ENCODE data around the gene RAVER2. TPM values are rescaled to one million over a fixed set of nuclear protein-coding genes. Genes with fewer than 3 reads are reported as not detected.

The RAVER2 gene, protein sequence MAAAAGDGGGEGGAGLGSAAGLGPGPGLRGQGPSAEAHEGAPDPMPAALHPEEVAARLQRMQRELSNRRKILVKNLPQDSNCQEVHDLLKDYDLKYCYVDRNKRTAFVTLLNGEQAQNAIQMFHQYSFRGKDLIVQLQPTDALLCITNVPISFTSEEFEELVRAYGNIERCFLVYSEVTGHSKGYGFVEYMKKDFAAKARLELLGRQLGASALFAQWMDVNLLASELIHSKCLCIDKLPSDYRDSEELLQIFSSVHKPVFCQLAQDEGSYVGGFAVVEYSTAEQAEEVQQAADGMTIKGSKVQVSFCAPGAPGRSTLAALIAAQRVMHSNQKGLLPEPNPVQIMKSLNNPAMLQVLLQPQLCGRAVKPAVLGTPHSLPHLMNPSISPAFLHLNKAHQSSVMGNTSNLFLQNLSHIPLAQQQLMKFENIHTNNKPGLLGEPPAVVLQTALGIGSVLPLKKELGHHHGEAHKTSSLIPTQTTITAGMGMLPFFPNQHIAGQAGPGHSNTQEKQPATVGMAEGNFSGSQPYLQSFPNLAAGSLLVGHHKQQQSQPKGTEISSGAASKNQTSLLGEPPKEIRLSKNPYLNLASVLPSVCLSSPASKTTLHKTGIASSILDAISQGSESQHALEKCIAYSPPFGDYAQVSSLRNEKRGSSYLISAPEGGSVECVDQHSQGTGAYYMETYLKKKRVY
- total RNA-seq (2014; rRNA removed; shearing (Covaris generic)) = 24.6 and 27.0 TPM in 2 replicates
- 5.9 and 7.8 TPM in 2 replicates for polyA plus RNA-seq (2016; fragmentation: Nextera tagmentation; extraction: Ambion mirVana)
- long read RNA-seq, partial matches to known transcripts = 1 of 2 reads
- long read RNA-seq, other reads (novel, unspliced or antisense) = 1 of 2 reads

GRCh38 chr1:64744492-64745180 is at the start of gene RAVER2:
Gene RAVER2 (plus strand): TSS chr1:64745075. CDS start chr1:64745173, 98 bp downstream.
- DNase-seq (ENCODE audit: low spot score) (peak; percentile 81), ATAC-seq (peak; percentile 78)
- H3K27me3 Mint-ChIP-seq (ENCODE audit: insufficient read depth, low read depth, poor library complexity) = no peaks in the 10 kb centered on the region
- peaks cover 20% of the 10 kb centered on the region for H3K4me1 ChIP-seq (ENCODE audit: insufficient read depth)
- H3K4me2 ChIP-seq = peak within 1 kb of the TSS; percentile 91
- no peaks in the 10 kb centered on the region; the same call in 1 of the 2 replicates for H3F3A ChIP-seq (replicated peaks; ENCODE audit: low read depth)
- H3K79me2 ChIP-seq (replicated peaks; ENCODE audit: insufficient read depth) = peaks cover 38% of the 10 kb centered on the region
- peaks cover 2% of the 10 kb centered on the region; the same call in 1 of the 2 replicates for H3K36me3 ChIP-seq (ENCODE audit: insufficient read depth)
- no peaks in the 10 kb centered on the region for H3K36me3 Mint-ChIP-seq (ENCODE audit: low read depth)
- peak within 1 kb of the TSS; percentile 78; the same call in 1 of the 2 replicates for H3K27ac Mint-ChIP-seq
- peak within 1 kb of the TSS; percentile 86 for H2AFZ ChIP-seq
- peak within 1 kb of the TSS; percentile 89 for H3K4me3 ChIP-seq
- H3K4me1 Mint-ChIP-seq = peaks cover 23% of the 10 kb centered on the region
- H3K9me2 ChIP-seq (ENCODE audit: insufficient read depth) = no peaks in the 10 kb centered on the region
- H3K4me3 Mint-ChIP-seq = peak within 1 kb of the TSS; percentile 90
- H3K27me3 ChIP-seq (ENCODE audit: insufficient read depth) = peaks cover 9% of the 10 kb centered on the region
- H3K9me3 Mint-ChIP-seq = no peaks in the 10 kb centered on the region
- no peak within 1 kb of the TSS for H3K27ac ChIP-seq (ENCODE audit: low read depth)
- TF ChIP-seq ZNF331 (CRISPR knock-in tag; IDR thresholded peaks at IDR 0.05; ENCODE audit: low read depth) (no peak), CTCF (conservative IDR thresholded peaks at IDR 0.05; ENCODE audit: low read depth in 2 of 2) (peak; percentile 59 to 67), EZH2 (IDR thresholded peaks at IDR 0.05; ENCODE audit: low read depth, unreplicated experiment) (no peak), POLR2AphosphoS5 (IDR thresholded peaks at IDR 0.05; ENCODE audit: low read depth) (peak; percentile 43), CREB1 (CRISPR knock-in tag; IDR thresholded peaks at IDR 0.05; ENCODE audit: low read depth) (peak; percentile 40; the same call in 1 of the 2 replicates)
- TF ChIP-seq, protein P1, sequence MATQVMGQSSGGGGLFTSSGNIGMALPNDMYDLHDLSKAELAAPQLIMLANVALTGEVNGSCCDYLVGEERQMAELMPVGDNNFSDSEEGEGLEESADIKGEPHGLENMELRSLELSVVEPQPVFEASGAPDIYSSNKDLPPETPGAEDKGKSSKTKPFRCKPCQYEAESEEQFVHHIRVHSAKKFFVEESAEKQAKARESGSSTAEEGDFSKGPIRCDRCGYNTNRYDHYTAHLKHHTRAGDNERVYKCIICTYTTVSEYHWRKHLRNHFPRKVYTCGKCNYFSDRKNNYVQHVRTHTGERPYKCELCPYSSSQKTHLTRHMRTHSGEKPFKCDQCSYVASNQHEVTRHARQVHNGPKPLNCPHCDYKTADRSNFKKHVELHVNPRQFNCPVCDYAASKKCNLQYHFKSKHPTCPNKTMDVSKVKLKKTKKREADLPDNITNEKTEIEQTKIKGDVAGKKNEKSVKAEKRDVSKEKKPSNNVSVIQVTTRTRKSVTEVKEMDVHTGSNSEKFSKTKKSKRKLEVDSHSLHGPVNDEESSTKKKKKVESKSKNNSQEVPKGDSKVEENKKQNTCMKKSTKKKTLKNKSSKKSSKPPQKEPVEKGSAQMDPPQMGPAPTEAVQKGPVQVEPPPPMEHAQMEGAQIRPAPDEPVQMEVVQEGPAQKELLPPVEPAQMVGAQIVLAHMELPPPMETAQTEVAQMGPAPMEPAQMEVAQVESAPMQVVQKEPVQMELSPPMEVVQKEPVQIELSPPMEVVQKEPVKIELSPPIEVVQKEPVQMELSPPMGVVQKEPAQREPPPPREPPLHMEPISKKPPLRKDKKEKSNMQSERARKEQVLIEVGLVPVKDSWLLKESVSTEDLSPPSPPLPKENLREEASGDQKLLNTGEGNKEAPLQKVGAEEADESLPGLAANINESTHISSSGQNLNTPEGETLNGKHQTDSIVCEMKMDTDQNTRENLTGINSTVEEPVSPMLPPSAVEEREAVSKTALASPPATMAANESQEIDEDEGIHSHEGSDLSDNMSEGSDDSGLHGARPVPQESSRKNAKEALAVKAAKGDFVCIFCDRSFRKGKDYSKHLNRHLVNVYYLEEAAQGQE (IDR thresholded peaks at IDR 0.05; ENCODE audit: unreplicated experiment) = no peak
- H4K20me1 ChIP-seq (replicated peaks; ENCODE audit: insufficient read depth) = peaks cover 19% of the 10 kb centered on the region

Measured in GM23338 (cell line).